ENCODE results near the gene RASL11A.
A peak's percentile ranks its signal among the peaks of the same experiment; 100 is the strongest.
"Not testable (repeated sequence)": the region's sequence is repeated elsewhere in the genome, so short reads cannot be mapped to it uniquely, and the experiment has no call there.

Gene RASL11A

DNA sequence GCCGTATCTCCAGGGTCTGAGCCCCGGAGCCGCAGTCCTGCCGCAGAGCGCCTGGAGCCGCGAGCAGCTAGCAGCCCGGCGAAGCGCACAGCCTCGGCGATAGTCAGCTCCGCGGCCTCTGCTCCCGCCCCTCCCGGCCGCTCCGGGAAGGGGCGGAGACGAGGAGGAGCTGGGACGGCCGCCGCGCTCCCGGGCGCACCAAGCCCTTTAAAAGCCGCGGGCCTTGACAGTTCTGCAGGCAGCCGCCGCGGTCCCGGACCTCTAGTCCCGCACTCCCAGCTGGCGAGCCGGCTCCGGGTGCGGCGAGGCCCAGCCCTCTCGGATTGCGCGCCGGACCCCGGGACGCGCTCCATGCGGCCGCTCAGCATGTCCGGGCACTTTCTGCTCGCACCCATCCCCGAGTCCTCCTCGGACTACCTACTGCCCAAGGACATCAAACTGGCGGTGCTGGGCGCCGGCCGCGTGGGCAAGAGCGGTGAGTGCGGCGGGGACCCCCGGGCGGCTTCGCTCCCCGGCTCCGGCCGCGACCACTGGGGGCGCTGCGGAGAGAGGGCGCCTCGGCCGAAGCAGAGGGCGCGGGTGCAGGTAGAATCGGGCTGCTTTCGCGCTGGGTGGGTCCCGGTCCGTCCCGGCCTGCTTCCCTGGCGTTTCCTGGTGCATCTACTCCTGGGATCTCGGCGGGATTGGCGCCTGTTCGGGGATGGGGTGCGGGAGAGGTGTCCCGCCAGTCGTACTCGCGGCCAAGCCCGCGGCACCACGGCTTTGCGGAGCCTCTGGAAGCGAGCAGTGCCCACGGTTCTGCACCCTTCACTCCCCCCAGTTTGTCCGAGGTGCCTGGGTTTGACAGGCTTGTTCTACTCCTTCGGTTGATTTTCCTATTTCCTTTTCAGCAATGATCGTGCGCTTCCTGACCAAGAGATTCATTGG, at the start of gene RASL11A:
RASL11A (plus strand) TSS at position 237 of the 927 bp plus-strand sequence; CDS start at position 352, 115 bp downstream.
- peak; percentile 89 for DNase-seq (ENCODE audit: low spot score)

- DNase-seq (ENCODE audit: low spot score), result not testable (repeated sequence)
Observed at GRCh38 chr13:27222100-27222499, 48.5 kb upstream of the RASL11A start.

DNA sequence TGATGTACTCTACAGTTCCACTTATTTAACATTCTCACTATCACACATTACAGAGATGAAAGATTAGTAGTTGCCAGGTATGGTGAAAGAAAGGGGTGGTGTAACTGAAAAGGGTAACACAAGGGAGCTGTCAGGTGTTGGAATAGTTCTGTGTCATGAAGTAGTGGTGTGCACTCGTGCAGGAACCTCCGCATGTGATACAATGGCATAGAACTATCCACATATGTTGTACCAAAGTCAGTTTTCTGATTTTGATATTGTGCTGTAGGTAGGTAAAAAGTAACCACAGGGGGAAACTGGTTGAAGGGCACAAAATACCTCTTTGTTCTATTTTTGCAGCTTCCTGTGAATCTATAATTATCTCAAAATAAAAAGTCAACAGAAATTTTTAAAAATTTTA, 43.6 kb upstream of the RASL11A start:
- DNase-seq (ENCODE audit: low spot score), result no peak

DNA sequence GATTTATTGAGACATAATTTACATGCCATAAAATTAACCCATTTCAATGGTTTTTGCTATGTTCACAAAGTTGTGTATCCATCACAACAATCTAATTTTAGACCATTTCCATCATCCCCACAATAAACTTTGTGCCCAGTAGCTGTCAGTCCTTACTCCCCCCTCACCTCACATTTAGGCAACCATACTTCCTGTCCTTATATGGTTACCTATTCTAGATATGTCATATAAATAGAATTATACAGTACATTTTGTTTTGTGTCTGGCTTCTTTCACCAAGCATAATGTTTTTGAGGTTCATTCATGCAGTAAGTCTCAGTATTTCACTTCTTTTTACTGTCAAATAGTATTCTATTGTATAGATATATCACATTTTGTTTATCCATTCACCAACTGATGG, 42.5 kb upstream of the RASL11A start:
- no peak for DNase-seq (ENCODE audit: low spot score)

- no peak for DNase-seq (ENCODE audit: low spot score)
Observed at GRCh38 chr13:27229642-27230041, 41.0 kb upstream of the RASL11A start.

- DNase-seq (ENCODE audit: low spot score), result no peak
Observed at GRCh38 chr13:27233964-27234363, 36.7 kb upstream of the RASL11A start.

- no peak for DNase-seq (ENCODE audit: low spot score)
Observed at GRCh38 chr13:27236478-27236877, 34.2 kb upstream of the RASL11A start.

DNA sequence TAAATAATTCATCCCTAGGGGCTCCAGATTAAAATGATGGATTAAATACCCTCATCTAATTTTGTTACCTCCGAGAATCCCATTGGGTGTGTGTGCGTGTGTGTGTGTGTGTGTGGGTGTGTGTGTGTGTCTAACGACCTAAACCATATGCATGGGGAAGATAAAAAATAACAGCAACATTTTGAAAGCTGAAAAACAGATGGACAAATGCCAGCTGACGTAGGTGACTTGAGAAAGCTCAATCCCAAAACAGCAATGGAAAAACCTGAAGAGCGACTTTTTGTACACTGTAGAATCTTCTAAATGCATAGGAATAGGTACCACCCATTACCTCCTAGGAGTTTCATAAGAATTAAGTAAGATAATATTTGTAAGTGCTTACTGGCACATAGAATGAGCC, 27.9 kb upstream of the RASL11A start:
- DNase-seq (ENCODE audit: low spot score), result no peak

- DNase-seq (ENCODE audit: low spot score), result no peak
Observed at GRCh38 chr13:27245610-27246009, 25.0 kb upstream of the RASL11A start.

DNA sequence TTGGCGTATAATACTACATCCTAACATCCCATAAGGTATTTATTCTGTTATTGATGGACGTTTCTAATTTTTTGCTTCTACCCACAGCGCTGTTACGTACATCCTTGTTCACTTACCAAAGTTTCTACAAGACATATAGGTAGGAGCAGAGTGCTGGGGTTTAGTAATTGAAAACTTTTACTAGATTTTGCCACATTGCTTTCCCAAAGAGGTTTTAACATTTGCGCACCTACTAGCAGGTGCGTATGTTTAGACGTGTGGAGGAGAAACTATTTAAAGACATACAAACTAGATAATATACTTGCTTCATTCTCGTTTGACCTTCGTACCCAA, 19.8 kb upstream of the RASL11A start:
- DNase-seq (ENCODE audit: low spot score), result no peak

- peak; percentile 99 for DNase-seq (ENCODE audit: low spot score)
Observed at GRCh38 chr13:27251166-27252091, 19.2 kb upstream of the RASL11A start, which contains the start of gene RPL21. RPL21 (plus strand) TSS chr13:27251558; CDS start chr13:27253777, 2,219 bp downstream.

DNA sequence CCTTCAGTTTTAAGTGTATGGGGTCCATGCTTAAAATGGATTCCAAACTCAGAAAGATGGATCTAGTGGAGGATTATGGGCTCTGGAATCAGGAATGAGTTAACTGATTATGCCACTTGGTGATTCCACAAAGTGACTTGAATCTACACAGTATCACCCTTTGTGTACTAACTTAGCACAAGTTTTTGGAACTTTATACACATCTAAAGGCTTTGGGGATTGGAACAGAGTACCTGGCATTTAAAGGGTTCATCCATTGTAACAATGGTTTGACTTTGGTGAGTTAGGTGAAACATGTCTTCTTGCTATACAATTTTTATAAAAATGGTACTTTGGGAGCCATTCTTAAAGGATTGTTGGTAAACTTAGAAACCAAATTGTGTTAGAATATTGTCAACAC, 18.2 kb upstream of the RASL11A start:
- no peak for DNase-seq (ENCODE audit: low spot score)

GRCh38 chr13:27257233-27257568, 13.4 kb upstream of the RASL11A start:
- no peak for DNase-seq (ENCODE audit: low spot score)

DNA sequence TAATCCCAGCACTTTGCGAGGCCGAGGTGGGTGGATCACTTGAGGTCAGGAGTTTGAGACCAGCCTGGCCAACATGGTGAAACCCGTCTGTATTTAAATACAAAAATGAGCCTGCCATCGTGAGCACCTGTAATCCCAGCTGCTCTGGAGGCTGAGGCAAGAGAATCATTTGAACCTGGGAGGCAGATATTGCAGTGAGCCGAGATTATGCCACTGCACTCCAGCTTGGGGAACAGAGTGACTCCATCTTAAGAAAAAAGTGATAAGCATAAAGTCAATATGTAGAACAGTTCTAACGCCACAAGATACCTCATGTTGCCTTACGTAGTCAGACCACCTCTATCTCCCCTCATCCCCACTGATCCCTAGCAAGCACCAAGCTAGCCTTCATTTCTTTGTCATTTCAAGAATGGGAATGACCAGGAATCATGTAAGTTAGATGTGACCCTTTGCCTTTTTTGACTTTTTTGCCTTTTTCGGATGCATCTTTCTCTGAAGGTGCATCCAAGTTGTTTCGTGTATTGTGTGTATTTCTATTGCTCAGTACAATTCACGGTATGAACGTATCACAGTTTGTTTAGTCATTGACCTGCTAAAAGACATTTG, 12.9 kb upstream of the RASL11A start:
- DNase-seq (ENCODE audit: low spot score), result no peak

DNA sequence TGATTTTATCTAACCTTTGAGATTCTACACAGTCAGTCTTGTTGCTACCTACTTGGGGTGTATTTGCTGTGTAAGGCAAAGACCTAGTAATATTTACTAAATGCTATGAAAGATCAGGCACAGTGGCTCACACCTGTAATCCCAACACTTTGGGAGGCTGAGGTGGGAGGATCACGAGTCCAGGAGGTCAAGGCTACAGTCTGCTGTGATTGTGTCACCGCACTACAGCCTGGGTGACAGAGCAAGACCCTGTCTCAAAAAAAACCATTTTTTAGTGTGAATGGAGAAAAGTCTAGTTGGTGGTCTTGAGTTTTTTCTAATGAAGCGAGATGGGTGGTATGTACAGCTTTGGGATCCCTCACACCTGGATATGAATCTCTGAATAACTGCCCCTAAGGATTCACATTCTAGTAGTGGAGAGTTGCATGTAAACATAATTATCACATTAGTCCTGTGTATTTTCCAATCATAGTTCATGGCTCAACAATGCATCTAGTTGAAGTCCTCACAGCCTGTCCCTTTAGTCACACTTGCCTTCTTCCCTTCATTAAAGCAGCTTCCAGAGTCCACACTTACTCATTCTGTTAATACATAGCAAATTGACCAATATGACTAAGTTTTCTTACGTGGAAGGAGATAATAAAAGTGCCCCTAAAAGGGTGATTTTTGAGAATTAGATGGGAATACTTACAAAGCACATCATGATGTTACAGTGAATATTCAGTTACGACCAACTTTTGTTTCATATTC, 11.8 kb upstream of the RASL11A start:
- no peak for DNase-seq (ENCODE audit: low spot score)

DNA sequence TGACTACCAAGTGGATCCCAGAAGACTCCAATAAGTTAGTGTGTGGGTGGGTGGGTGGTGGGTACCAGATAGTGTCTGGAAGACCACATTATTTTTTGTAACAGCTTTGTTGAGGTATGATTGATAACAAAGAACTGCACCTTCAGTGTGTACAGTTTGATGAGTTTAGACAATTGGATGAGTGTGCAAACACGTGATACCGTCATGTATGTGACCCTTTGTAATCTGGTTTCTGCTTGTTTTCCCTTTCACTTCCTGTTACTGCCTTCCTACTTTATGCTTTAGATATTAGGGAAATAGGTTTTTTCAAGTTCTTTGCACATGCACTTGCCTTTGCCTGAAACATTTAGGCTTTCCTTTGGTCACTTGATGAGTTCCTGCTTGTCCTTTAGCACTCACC, 10.8 kb upstream of the RASL11A start:
- no peak for DNase-seq (ENCODE audit: low spot score)

GRCh38 chr13:27261396-27261795, 9.2 kb upstream of the RASL11A start:
- DNase-seq (ENCODE audit: low spot score), result no peak

DNA sequence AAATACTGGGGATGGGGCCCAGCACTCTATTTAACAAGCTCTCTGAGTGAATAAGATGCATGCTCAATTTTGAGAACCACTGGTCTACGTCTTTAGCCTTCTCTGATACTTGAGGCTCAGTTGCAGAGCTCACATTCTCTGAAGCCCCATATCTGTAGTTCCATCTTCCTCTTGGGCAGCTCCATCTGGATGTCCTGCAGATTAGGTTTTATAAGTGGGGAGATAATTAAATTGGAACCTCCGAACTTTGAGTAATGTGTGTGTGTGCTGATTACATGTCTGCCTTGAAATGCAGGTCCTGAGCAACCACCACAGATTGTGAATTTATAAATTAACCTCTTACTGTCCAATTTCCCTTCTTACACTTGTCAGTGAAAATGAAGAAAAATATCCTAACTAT, 7.2 kb upstream of the RASL11A start:
- no peak for DNase-seq (ENCODE audit: low spot score)

DNA sequence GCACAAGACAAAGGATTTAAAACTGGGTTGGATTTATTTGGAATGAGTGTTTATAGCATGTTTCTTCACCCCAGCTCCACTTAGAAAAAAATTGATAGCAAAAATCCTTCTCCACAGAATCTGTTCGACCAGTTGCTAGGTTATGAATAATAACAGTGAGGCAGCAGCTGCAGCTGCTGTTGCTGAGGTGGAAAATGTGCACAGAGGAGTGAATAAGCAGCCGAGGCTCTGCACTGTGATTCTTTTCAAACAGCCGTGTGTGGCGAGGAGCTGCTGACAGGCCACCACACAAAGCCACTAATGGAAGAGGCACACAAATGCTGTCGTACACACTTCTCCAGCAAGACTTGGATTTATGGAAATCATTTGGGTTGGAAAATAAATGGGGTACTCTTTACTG, 6.4 kb upstream of the RASL11A start:
- peak; percentile 46 for DNase-seq (ENCODE audit: low spot score)

- no peak for DNase-seq (ENCODE audit: low spot score)
Observed at GRCh38 chr13:27264648-27265047, 6.0 kb upstream of the RASL11A start.

GRCh38 chr13:27266917-27267316, 3.7 kb upstream of the RASL11A start:
- DNase-seq (ENCODE audit: low spot score), result no peak

GRCh38 chr13:27267596-27267995, 3.0 kb upstream of the RASL11A start:
- DNase-seq (ENCODE audit: low spot score), result no peak

Measured in Ammon's horn (tissue), 1 donor.